ENCODE measurements around the gene TENM4.

TENM4 gene

DNA sequence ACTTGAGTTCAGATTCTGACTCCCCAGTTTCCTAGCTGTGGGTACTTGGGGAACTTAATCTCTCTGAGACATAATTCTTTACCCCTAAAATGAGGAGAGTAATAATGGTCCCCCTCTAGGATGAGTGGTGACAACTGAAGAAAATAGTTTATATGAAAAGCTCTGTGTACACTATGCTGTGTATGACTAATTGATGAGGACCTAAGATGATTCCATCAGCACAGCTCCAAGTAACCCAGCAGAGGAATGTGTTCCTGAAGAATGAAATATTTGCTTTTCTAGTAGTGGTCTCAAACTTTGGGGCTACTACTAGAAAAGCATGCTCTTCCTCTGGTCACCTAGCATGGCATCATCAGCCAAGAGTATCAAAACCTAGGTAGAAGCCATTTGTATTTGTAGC lies 648.9 kb downstream of the TENM4 start:
- DNase-seq: no peak

DNA sequence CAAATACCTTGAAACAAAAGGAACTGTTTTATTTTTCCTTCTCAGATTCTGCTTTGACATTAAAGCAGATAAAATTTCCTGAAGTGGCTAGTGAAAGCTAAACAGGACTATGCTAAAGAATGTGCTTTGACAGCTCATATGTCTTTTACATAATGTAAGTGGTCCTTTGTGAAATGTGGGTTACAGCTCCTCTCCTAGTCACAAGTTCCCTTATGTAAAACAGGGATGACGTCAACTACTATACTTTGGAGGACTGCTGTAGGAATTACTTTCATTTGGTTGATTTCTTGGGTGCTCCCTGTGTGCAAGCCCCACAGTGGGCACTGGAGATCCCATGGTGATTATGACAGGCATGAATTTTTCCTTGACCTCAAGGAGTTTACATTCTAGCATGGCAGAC lies 649.6 kb downstream of the TENM4 start:
- no peak for DNase-seq

DNA sequence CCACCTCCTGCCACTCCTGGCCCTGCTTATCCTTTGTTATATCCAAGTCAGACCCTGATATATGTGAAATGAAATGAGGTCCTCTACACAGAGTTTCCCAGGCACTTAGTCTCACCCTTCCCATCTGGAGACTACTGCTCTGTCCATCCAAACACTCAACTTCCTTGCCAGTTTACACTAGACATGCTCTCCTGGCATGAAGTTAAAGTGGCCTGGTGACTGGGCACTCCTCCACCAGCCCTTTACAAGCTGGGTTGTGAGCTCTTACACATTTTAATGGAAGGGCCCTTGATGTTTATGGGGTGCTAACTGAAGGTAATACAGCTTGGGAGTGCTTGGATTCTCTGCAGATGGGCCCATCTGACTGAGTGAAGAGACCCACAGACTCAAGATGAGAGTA lies 650.0 kb downstream of the TENM4 start:
- no peak for DNase-seq

DNA sequence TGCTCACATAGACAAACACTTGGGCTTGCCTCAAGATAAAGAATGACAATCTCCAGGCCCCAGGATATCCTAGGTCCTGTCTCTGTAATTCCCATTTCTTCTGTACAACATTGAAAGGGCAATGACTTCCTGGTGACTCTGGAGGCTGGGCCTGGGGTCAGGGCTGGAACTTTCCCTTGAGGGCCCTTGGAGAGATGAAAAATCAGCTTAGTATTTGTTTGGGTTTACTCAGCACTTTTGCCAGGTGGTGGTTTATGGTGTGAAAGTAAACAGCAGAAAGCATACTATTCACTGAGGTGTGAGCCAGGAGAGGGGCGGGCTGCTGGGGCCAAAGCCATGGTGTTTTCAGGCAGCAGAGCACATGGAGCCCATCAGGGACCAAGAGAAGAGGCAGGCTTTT lies 651.5 kb downstream of the TENM4 start:
- no peak for DNase-seq

DNA sequence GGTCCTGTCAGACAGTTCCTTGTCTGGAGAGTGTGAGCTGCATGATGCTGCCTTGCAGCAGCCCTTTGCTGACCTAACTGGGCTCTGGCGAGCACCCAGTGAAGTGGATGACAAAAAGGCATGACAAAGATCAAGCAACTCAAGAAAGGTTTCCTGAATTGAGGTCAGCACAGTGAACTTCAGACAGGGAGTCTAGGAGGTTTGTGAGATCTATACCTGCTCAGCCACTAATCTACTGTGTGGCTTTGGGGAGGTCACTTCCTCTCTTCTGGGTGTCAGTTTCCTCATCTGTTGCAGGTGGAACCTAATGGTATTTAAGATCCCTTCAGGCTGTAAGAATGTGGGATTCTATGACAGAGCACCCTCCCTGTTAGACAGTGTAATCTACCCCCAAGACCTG lies 652.3 kb downstream of the TENM4 start:
- no peak for DNase-seq

DNA sequence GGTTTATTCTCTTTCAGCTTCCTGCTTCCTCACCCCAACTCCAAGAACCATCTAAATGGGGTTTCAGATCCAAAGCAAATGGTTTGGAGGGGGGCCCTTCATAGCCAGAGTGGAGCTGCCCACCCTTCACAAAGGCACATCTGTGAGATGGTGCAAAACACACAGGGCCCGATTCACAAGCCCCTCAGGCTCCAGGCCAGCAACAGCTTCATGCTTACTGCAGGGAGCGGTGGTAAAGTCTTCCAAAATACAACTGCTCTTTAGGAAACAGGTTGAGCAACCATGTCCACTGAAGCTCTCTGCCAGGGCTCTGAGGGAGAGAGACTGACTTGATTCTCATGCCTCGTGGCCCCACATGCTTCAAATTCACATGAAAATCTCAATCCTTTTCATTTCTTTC lies 653.1 kb downstream of the TENM4 start:
- DNase-seq: no peak

DNA sequence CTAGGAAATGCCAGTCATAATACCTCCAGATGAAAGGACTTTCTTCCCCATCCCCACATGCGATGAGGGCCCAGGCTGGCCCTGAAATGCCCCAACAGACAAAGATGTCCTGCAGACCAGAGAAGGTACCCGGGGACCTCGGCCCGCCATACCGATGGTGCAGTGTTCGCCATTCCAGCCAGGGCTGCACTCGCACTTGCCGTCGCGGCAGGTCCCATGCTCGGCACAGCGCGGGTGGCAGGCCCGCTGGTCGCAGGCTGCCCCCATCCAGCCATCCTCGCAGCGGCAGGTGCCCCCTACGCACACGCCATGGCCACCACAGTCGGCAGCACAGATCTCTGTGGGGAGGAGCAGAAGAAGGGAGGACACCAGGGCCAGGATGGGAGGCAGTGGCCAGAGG lies 654.1 kb downstream of the TENM4 start:
- DNase-seq: no peak

DNA sequence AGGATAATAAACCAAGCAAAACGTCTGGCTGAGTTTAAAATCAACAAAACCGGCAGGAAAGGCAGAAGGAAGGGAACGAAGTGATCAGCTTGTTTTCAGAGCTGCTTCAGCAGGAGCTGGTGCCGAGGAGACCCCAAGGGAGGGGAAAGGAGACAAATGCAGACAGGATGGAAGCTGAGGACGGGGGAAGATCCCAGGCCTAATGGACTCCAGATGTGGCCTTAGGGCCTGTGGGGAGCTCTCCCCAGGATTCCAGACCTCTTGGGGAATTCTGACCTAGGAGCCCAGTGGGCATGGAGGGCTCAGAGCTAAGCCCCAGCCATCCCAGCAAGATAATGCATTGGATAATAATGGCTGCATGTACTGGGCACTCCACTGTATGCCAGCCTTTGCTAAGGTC lies 654.7 kb downstream of the TENM4 start:
- no peak for DNase-seq

DNA sequence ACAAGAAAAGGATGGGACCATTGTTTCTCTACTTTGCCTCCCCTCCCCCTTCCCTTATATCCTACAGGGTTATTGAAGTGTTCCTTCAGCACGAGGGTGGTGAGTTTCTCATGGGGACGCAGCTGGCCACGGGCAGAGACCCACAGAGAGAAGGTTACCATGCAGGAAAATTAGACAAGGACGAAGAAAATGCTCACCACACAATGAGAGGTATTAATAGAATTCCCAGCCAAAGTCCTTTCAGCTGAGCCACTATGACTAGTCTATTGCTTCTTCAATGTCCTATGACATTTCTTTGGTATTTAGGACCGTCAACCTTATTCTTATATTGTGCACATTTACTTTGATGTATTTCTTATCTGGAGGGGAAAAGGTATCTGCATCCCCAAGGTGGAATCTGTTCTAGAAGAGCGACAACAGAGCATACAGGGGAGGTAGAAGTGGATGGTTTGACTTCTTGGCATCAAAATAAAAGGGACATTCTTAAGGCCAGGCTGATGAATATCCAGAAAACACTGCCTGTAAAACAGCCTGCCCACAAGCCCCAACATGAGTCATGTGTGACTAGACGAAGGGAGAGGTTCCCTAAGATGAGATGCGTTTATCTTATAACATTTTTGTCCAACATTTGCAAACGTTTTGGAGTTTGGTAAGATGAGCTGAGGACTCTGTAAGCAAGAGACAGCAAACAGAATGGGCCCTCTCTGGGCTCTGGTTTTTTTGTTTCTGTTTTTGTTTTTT lies 656.3 kb downstream of the TENM4 start:
- no peak for DNase-seq

DNA sequence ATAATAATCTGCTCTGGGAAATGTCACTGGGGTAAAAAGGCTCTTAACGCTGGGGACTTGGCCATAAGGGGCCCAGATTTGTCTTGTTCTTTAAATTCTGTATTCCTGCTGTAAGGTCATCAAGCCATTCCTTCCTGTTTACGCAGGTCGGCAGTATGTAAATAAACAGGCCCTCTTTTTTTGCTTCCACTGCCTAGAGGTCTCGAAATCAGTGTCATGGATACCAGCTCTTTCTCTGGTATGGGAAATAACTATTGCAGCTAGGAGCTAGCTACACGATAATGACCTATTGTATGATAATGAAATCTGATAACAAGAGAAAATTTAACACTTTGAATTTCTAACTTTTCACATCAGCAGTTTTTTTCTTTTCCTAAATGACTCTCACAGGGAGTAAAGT lies 657.0 kb downstream of the TENM4 start:
- DNase-seq: no peak

DNA sequence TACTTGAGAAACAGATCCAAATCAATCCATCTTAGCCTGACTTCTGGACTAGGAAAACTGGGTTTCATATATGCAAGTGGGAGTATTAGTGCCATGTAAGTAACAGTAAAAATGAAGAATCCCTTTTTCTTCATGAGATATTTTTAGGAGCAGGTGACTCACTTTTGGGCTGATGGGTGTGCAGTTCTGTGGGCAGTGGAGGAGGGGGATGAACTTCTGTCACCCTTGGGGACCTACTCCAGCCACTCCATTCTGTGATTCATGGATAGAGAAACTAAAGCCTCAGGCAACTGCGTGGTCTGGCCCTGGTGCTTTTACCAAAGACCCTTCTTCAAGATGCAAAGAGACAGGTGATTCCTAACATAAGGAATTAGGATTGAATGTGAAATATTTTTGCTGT lies 657.5 kb downstream of the TENM4 start:
- no peak for DNase-seq

DNA sequence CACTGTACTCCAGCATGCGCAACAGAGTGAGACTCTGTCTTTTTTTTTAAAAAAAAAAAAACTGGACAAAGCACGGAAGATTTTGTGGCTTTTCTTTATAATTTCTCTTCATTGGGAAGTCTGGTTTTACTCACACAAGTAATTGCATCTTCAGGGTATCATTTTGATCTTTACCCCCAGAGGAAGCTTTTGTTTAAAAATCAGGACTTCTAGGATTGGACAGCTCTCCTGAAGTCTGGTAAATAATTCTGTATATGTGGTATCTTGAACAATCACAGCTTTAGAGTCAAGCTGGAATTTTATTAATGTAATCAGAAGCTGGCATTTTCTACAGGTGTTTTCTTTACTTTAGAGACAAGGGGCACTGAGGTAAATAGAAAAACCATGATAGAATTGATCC lies 658.1 kb downstream of the TENM4 start:
- no peak for DNase-seq

DNA sequence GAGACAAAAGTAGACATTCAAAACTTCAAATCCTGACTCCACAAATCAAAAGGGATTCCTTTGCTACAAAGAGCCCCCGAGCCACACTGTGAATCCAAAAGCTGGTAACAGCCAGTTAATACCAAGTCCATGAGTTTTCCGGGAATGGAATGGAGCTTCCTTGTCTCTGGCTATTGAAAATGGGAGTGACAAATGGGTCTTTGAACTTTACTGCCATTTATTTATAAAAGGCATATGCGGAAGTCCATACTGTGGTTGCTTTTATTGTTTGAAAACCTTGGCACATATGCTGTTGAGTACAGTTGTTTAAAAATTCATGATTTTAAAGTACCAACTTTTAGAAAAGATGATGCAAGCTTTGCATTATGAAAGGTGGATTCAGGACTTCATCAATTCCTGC lies 659.9 kb downstream of the TENM4 start:
- DNase-seq: no peak

DNA sequence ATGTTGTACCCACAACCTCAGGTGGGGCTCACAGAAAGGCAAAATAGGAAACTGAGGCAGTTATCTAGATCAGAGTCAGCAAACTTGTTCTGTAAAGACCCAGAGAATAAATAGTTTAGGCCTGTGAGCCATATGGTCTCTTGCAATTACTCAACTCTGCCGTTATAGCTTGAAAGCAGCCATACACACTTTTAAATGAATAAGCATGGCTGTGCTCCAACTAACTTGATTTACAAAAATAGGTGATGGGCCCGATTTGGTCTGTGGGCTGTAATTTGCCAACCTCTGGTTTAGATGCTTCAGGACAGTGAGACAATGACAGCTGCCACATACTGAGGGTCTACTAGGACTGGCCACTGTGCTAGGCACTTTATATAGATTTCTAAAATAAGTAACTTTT lies 667.3 kb downstream of the TENM4 start:
- no peak for DNase-seq

DNA sequence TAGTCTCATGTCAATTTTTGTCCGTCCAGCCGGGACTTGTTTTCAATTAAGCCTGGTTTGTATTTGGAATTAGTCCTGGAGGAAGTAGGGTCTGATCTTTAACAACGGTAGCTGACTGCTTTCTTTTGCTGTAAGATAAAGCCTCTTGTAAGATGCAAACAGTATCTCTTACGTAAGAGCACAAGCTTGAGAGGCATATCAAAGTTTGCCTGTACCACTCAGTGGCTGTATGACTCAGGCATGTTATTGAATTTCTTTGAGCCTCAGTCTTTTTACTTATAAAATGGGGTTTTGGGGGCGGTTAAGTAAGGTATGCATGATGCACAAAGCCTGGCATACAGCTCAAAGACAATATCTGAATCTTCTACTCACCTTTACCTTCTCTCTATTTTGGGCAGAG lies 667.8 kb downstream of the TENM4 start:
- no peak for DNase-seq

DNA sequence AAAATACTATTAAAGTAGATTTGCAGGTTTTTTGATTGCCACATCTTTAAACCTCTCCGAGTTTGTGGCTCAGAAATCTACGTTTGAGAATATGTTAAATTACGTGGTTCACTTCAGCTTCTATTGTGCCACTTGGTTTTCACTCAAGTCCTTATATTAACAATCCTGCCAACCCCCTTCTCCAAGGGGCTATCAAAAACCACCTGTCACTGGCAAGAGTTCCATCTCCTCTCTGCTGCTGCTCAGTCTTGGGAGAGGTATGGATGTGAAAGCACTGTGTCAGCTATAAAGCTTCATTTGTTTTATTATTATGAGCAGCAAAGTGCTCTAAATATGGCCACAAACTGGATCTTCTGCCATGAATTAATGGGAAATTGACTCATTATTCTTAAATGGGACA lies 668.6 kb downstream of the TENM4 start:
- no peak for DNase-seq

DNA sequence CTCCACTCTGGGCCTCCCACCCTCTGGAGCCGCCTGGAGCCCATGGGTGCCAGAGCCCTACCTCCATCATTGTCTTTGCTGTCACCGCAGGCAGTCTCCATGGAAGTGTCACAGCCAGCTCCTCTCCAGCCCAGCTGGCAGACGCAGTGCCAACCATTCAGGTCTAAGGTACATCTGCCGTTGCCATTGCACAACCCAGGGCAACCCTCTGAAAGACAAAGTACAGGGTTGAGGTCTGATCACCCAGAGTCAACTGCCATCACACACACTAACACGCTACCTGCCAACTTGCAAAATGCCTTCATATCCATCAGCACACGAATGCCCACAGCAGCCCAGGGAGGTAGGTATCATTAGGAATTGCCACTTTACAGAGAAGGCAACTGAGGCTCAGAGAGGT lies 669.9 kb downstream of the TENM4 start:
- DNase-seq: no peak

DNA sequence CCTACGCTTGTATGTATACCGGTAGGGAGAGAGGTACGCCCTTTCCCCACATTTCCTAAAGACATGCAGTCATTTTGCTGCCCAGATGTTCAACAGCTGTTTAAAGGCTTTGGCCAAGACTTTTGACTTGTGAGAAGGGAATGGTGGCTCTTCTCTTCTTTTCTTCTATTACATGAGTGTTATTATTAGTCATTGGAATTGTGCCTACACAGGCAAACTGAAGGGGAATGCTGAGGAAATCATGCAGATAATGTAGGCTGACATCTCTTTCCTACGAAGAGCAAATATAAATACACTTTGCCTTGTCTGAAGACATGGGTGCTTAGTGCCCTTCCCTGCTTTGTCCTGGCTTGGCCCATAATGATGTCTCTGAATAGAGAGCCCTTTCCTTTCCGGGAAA lies 671.9 kb downstream of the TENM4 start:
- no peak for DNase-seq

DNA sequence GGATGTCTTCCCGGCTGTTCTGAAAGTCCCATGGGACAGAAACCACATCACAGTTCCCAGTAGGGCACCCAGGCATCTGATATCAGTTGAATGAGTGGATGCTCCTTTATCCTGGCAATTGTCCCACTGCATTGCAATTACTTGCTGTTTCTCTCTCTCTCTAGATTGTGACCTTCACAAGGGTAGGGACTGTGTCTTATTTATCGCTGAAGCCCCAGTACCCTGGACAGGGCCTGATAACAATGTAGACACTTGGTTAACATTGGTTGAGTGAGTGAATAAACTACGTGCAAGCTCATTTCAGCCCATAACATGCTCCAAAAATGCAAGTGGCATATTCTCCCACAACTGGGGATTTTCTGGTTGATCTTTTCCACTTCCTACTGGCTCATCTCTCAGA lies 672.5 kb downstream of the TENM4 start:
- no peak for DNase-seq

DNA sequence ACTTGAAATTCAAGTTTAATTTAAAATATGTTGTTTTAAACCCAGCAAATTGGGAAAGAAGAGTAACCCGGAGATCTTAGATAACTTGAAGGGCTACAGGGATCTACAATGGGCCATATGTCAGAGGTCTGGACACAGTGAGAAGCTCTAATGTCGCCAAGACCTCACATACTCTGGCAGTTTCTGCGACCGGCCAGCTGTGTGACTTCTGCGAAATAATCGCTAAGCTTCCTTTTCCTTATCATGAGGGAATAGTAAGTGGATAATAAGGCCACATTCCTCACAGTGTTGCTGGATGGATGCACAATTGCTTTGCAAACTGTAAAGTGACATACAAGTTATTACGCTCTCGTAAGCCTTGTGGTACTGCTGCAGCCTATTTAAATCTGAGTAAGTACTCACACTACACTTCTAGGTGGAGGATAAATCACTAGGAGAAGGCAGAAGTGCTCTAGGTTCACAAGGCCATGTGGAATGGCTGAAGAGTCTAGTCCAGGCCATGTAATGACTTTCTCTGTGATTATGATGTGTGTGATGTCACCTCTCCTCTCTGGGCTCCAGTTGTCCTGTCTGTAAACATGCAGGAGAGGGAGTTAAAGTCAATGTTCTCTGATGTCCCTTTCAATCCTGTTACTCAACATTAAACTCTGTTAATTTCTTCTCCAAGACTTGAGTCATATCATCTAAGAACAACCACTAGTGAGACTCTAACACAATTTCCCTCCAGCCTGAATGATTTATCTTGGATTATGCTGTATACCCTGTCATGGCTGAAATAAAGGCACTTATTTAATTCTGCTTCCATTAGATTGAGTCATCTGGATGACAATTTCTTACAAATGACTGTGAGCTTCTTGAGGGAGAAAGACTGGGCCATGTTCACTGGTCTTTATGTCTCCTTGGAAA lies 673.5 kb downstream of the TENM4 start:
- DNase-seq: no peak

DNA sequence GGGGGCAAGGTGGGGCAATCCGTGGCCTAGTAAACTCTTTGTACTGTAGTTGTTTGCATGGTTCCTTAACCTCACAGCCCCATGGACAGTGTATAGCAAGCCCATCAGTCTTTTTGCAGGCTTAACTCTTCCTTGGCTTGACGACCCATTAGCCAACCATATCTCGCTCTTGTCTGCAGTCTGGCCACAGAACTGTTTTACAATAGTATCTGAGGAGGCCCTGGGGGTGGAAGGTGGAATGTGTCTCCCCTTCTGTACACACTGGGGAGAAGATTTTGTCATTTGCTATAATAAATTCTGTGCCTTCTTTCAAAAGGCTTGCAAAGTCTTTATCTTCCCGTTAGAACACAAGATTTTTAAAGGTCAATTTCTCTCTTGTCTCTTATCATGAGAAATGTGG lies 675.9 kb downstream of the TENM4 start:
- no peak for DNase-seq

DNA sequence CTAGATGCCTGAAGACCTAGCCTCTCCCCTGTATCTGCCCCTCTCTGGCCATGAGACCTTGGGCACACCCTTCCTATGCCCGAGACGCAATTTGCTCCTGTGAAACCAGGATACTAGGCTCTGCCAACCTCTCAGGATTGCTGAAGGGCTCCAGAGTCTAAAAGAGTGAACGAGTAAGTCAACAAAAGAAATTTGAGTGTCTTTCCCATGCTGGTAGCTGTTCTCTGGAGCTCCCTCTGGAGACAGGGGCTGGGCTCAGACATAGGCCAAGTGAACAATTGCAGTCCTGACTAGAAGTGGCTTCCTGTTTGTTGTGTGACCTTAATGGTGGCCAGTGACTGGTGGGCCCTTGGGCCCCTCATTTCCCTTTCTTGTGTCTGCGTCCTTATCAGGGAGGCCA lies 677.2 kb downstream of the TENM4 start:
- no peak for DNase-seq

DNA sequence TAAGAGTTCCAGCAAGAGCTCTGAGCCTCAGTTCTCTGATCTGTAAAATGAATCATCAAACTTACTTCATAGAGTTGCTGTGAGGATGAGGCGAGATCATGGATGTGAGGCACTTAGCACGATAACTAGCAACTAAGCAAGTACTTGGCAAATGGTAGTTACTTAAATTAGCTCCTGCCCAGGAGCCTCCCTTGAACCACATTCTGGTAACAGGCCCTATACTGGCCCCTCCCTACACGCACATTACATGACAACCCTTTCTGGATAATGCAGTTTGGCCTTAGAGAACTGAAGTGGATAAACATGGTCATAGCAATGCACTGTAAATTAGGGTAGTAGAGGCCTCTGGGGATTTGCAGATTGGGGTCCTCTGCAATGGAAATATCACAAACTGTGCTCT lies 678.7 kb downstream of the TENM4 start:
- no peak for DNase-seq

DNA sequence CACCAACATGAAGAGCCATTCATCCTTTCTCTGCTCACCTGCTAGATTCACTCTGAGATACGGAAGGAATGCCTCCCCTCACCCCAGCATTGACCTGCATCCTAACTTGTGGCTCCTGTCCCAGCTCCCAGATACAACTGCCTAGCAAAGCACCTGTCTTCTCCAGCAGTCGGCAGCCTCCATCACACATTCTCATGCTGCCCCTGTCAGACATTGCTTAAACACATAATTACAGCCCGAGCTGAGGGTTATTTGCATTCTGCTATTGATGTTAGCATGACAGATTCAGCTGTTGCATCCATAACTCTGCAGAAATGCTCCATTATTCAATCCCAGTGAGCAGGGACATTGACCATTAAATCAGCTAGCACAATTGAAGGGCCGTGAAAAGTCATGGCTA lies 681.8 kb downstream of the TENM4 start:
- DNase-seq: no peak

DNA sequence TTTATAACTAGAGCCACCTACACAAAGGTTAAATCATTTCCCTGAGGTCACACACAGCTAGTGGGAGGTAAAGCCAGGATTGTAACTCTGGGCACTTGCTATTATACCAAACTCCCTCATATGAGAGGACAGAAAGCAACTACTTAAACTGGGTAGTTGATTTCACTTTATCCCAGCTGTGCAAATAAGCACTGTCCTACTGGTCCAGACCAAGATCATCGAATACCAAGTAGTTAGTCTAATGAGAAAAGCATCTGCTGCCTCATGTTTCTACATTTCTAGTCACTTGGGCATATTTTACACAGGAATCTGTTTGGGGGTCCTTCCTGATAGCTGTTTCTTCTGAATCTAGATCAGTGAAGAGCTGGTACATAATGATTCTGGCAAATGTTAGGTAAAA lies 687.5 kb downstream of the TENM4 start:
- DNase-seq: no peak
